Kidney epithelial cell (primary cell): Measurements from ENCODE around the gene LY6G5C. TPM values are rescaled to one million over a fixed set of nuclear protein-coding genes. Genes with fewer than 3 reads are reported as not detected.

Experiments used
- DNase-seq: peaks from one replicate; pipeline ENCODE4 v3.0.0-alpha.2; 2010; ENCODE audit warnings: low read depth
- H3K27me3 ChIP-seq: 2 replicates; pipeline ENCODE4 v1.6.0; 2011; ENCODE audit warnings: low read length; ENCODE audit not compliant: control insufficient read depth, insufficient read depth
- H3K36me3 ChIP-seq: 2 replicates; pipeline ENCODE4 v1.5.1; 2011; ENCODE audit warnings: low read length; ENCODE audit not compliant: control insufficient read depth, insufficient read depth
- H3K4me3 ChIP-seq: 2 replicates; pipeline ENCODE4 v1.5.1; 2011; ENCODE audit warnings: low read depth, mild to moderate bottlenecking, control low read depth, low read length
- CTCF ChIP-seq: IDR thresholded peaks from 2 replicates; pipeline ENCODE4 v1.5.1; 2011; ENCODE audit warnings: mild to moderate bottlenecking, moderate library complexity, low read length, control low read depth, inconsistent platforms; ENCODE audit not compliant: insufficient read depth, poor library complexity, severe bottlenecking
- total RNA-seq: library from RNA; depleted of rRNA; stranded (reverse); fragments of >200 nt; gene quantifications from 2 replicates; pipeline ENCODE4 v1.2.3, GENCODE V29; 2015

LY6G5C gene
- total RNA-seq, 1 donor from 2014 or later, result not detected

DNA sequence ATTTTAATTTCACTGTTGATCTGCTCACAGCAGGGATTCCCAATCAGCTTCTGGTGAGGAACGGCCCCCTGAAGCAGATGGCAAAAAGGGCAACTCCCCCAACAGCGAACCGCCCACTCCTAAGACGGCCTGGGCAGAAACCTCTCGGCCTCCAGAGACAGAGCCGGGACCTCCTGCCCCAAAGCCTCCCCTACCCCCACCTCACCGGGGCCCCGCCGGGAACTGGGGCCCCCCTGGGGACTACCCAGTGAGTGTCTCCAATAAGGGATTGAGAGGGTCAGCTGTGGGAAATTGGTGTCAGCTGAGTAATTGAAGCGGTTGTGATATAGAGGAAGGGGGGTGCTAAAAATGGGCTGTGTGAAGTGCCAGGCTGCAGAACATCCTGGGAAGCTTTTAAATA is 53.9 kb downstream of the LY6G5C start:
- TF ChIP-seq CTCF, result no peak
- Histone ChIP-seq H3K27me3 (no peaks in the 10 kb centered on the region), H3K4me3 (no peak overlapping the region), H3K36me3 (peaks cover 7% of the 10 kb centered on the region)
- DNase-seq, result no peak

Other genes with a start within 250 kb of the LY6G5C start
- gene MICB, start 182.9 kb downstream of the LY6G5C start, total RNA-seq, result 6.9 and 8.1 TPM in 2 replicates
- gene MCCD1, start 152.1 kb downstream of the LY6G5C start, total RNA-seq, result not detected in 2 replicates
- 290 and 412 TPM in 2 replicates for gene DDX39B, start 139.1 kb downstream of the LY6G5C start, total RNA-seq
- 0.67 and 2.7 TPM in 2 replicates for gene ATP6V1G2, start 134.5 kb downstream of the LY6G5C start, total RNA-seq
- gene NFKBIL1, start 133.5 kb downstream of the LY6G5C start, total RNA-seq, result 41.9 and 44.0 TPM in 2 replicates
- gene LTA, start 108.8 kb downstream of the LY6G5C start, total RNA-seq, result 0.92 TPM in 1 of 2 replicates, not detected in the other
- gene TNF, start 105.5 kb downstream of the LY6G5C start, total RNA-seq, result 16.7 and 18.6 TPM in 2 replicates
- gene LTB, start 98.6 kb downstream of the LY6G5C start, total RNA-seq, result 19.3 and 21.4 TPM in 2 replicates
- 0.42 TPM in 1 of 2 replicates, not detected in the other for gene LST1, start 94.8 kb downstream of the LY6G5C start, total RNA-seq
- not detected in 2 replicates for gene NCR3, start 88.1 kb downstream of the LY6G5C start, total RNA-seq
- 0.33 TPM in 1 of 2 replicates, not detected in the other for gene AIF1, start 65.8 kb downstream of the LY6G5C start, total RNA-seq
- 117 and 143 TPM in 2 replicates for gene PRRC2A, start 60.4 kb downstream of the LY6G5C start, total RNA-seq
- 468 and 473 TPM in 2 replicates for gene BAG6, start 28.4 kb downstream of the LY6G5C start, total RNA-seq
- 1.3 and 1.8 TPM in 2 replicates for gene APOM, start 25.2 kb downstream of the LY6G5C start, total RNA-seq
- gene C6orf47, start 20.3 kb downstream of the LY6G5C start, total RNA-seq, result 19.0 and 24.9 TPM in 2 replicates
- gene GPANK1, start 16.1 kb downstream of the LY6G5C start, total RNA-seq, result 17.7 and 22.0 TPM in 2 replicates
- gene CSNK2B, start 15.0 kb downstream of the LY6G5C start, total RNA-seq, result 366 and 405 TPM in 2 replicates
- 2.8 and 6.0 TPM in 2 replicates for gene LY6G5B, start 11.1 kb downstream of the LY6G5C start, total RNA-seq
- 43.8 and 45.5 TPM in 2 replicates for gene ABHD16A, start 22.3 kb upstream of the LY6G5C start, total RNA-seq
- gene LY6G6F, start 25.8 kb upstream of the LY6G5C start, total RNA-seq, result not detected in 2 replicates
- gene LY6G6D, start 34.3 kb upstream of the LY6G5C start, total RNA-seq, result not detected in 2 replicates
- gene LY6G6C, start 40.7 kb upstream of the LY6G5C start, total RNA-seq, result not detected in 2 replicates
- 0.29 TPM in 1 of 2 replicates, not detected in the other for gene MPIG6B, start 42.3 kb upstream of the LY6G5C start, total RNA-seq
- 91.5 and 106 TPM in 2 replicates for gene DDAH2, start 48.2 kb upstream of the LY6G5C start, total RNA-seq
- gene CLIC1, start 55.5 kb upstream of the LY6G5C start, total RNA-seq, result 494 and 498 TPM in 2 replicates
- 8.9 and 13.1 TPM in 2 replicates for gene MSH5, start 58.9 kb upstream of the LY6G5C start, total RNA-seq
- 1.1 and 2.2 TPM in 2 replicates for gene SAPCD1, start 81.6 kb upstream of the LY6G5C start, total RNA-seq
- 1.5 and 3.1 TPM in 2 replicates for gene VWA7, start 96.3 kb upstream of the LY6G5C start, total RNA-seq
- gene VARS1, start 114.7 kb upstream of the LY6G5C start, total RNA-seq, result 165 and 181 TPM in 2 replicates
- 78.6 and 89.0 TPM in 2 replicates for gene LSM2, start 125.9 kb upstream of the LY6G5C start, total RNA-seq
- gene HSPA1L, start 134.2 kb upstream of the LY6G5C start, total RNA-seq, result 0.46 and 1.1 TPM in 2 replicates
- gene HSPA1A, start 134.5 kb upstream of the LY6G5C start, total RNA-seq, result 54.6 and 67.0 TPM in 2 replicates
- 68.3 and 79.1 TPM in 2 replicates for gene HSPA1B, start 146.7 kb upstream of the LY6G5C start, total RNA-seq
- gene NEU1, start 181.8 kb upstream of the LY6G5C start, total RNA-seq, result 142 and 152 TPM in 2 replicates
- 17.7 and 26.1 TPM in 2 replicates for gene SLC44A4, start 197.9 kb upstream of the LY6G5C start, total RNA-seq
- 55.7 and 59.3 TPM in 2 replicates for gene EHMT2, start 216.6 kb upstream of the LY6G5C start, total RNA-seq
- 3.0 and 4.9 TPM in 2 replicates for gene ZBTB12, start 221.0 kb upstream of the LY6G5C start, total RNA-seq
- gene C2, start 246.7 kb upstream of the LY6G5C start, total RNA-seq, result 0.07 and 0.63 TPM in 2 replicates